Body of pancreas (tissue), 4 donors: ENCODE data around the gene AATF.

Source experiments
- CTCF ChIP-seq, 7 experiments: fragments of 450-650 bp in 4 of 7; fragments of 200-600 bp in 3 of 7; sonication (generic) in 3 of 7; IDR thresholded peaks; one replicate each; pipeline ENCODE4 v1.5.1; 2016 to 2019; ENCODE audit warnings: antibody characterized with exemption in 7 of 7
- POLR2A ChIP-seq, 3 donors: fragments of 450-650 bp; IDR thresholded peaks; one replicate each; pipeline ENCODE4 v1.6.1; 2016; ENCODE audit warnings: antibody characterized with exemption in 3 of 3, mild to moderate bottlenecking in 2 of 3

DNA sequence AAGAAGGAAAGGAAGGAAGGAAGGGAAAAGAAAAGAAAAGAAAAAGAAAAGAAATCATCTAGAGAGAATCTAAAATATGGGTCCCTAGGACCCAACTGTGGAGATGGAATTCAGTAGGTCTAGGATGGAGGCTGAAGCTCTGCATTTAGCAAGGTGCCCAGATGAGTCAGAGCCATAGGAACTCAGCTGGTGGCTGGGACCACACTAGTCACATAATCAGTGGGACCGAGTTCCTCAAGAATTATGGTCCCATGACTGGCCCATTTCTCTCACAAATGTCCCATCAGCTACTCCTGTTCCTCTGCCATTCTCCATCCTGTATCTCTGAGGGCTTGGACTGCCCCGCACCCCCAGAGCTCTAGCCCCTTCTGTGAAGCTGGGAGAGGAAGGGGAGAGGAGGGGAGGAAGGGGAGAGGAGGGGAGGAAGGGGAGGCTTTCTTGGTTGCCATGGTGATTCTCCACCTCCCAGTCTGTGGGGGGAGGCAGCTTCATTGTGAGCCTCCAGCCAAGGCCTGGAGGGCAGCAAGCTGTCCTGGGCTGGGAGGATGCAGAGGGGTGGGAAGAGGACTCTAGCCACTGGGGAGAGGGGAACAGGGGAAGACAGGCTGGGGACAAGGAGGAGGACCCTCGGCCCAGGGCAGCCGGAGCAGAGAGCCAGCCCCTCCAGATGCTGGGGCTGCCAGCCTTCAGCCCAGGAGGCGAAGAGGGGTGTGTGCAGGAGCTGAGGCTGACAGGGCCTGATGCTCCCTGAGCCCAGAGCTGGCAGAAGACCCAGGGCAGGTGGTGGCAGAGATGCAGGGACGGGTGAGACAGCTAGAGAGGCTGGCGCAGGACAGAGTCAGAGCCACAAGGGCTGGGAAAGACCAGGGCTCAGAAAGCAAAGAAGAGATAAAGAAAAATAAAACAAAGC lies 49.2 kb upstream of the AATF start:
- no peak for TF ChIP-seq CTCF (IDR thresholded peaks at IDR 0.05)
- no peak for TF ChIP-seq POLR2A (IDR thresholded peaks at IDR 0.05)
